Activated naive CD8-positive, alpha-beta T cell treated with anti-CD3 and anti-CD28 coated beads, Interleukin-2, amount 10 ng/mL, durations not matched to agents 7 days and 5 days (primary cell): ENCODE results near the gene CDH15. TPM values are rescaled to one million over a fixed set of nuclear protein-coding genes. Genes with fewer than 3 reads are reported as not detected.
A peak's percentile ranks its signal among the peaks of the same experiment; 100 is the strongest.

Source experiments
- ATAC-seq: fragments of 150-1000 bp; cut with Tn5 transposase; one replicate; pipeline ENCODE4 v1.10.0; 2021; ENCODE audit warnings: low read depth, moderate library complexity
- POLR2A ChIA-PET: fragments of 350-600 bp; sonication (Branson Sonifier 250); formaldehyde crosslinking; loops from one replicate; lab custom pipeline; 2021; ENCODE audit warnings: antibody characterized with exemption; lab: Charles Lee
- DNase-seq: peaks from one replicate; pipeline ENCODE4 v3.0.0; 2021
- H3K27ac Mint-ChIP-seq: one replicate; pipeline ENCODE4 v1.8.0; 2022; ENCODE audit warnings: mild to moderate bottlenecking, mixed read lengths
- H3K27me3 Mint-ChIP-seq: one replicate; pipeline ENCODE4 v1.8.0; 2022; ENCODE audit warnings: mild to moderate bottlenecking, moderate library complexity, mixed read lengths
- H3K36me3 Mint-ChIP-seq: one replicate; pipeline ENCODE4 v1.8.0; 2021; ENCODE audit warnings: mild to moderate bottlenecking, mixed read lengths
- H3K4me1 Mint-ChIP-seq: one replicate; pipeline ENCODE4 v1.8.0; 2021; ENCODE audit warnings: mixed read lengths
- H3K4me3 Mint-ChIP-seq: one replicate; pipeline ENCODE4 v1.8.0; 2022; ENCODE audit warnings: mild to moderate bottlenecking, moderate library complexity, mixed read lengths
- H3K9me3 Mint-ChIP-seq: one replicate; pipeline ENCODE4 v1.8.0; 2021; ENCODE audit warnings: mixed read lengths
- total RNA-seq, 2 experiments: library from RNA; stranded (reverse); gene quantifications; one replicate each; pipeline ENCODE4 v1.2.3, GENCODE V29; 2021

CDH15 gene
- total RNA-seq, 2 experiments from 2014 or later, result not detected

DNA sequence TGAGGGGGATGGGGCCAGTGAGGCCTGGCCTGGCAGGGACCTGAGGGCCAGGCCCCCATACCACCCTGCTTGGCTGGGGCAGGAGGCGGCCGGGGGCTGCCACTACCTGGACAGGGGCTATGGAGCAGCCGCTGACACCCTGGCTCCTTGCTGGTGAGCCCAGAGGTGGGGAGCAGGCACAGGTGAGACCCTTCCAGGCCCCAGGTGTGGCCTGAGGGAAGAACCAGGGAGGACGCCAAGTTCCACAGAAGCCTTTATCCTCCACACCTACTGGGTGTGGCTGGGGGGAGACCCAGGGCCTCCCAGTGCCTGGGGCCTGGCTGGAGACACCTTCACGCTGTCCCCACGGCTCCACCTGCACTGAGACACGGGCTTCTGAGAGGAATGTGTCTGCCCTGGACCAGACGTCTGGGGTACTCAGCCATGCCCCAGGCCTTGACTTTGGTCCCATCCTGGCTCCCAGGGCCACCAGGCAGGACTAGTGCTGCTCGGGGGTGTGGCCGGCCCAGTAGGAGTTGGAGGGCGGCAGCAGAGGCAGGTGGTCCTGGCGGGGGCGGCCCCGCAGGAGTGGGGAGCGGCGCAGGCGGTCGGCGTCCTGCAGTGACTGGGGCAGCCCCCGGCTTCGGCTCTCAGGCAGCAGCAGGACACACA lies 24.1 kb downstream of the CDH15 start:
- DNase-seq (peak; percentile 31), ATAC-seq (no peak)
- no peaks in the 10 kb centered on the region for H3K36me3 Mint-ChIP-seq
- POLR2A ChIA-PET, result no interaction called here
- peaks cover 9% of the 10 kb centered on the region for H3K27me3 Mint-ChIP-seq
- H3K9me3 Mint-ChIP-seq, result no peaks in the 10 kb centered on the region
- H3K4me1 Mint-ChIP-seq, result peaks cover under 1% of the 10 kb centered on the region
- H3K4me3 Mint-ChIP-seq, result no peak overlapping the region
- no peak overlapping the region for H3K27ac Mint-ChIP-seq

DNA sequence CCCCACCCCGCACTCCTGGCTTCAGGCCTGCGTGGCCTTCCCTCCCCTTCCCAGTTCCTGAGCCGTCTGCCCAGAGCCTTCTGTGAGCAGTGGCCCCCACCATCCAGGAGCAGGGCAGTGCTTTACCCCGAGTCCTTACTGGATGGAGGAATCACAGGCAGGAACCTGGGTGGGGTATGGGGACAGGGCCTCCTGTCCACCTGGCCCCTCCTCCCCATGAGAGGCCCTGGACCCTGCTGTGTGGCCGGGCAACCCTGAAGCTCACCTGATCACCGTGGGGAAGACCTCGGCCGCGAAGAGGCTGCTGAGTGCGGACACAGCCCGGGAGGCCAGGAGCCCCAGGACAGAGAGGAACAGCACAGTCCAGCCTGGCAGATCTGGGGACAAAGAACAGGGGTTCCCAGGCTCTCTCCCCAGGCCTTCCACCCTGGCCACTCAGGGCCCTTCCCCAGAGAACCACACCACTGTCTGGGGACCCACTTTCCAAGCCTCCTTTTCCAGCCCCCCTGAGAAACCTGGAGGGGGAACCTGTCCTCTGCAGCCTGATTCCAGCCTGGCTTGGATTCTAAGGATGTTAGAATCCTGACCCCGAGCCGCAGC lies 25.6 kb downstream of the CDH15 start:
- no peak for ATAC-seq
- H3K4me3 Mint-ChIP-seq, result no peak overlapping the region
- no peak overlapping the region for H3K27ac Mint-ChIP-seq
- peaks cover 2% of the 10 kb centered on the region for H3K4me1 Mint-ChIP-seq
- H3K36me3 Mint-ChIP-seq, result no peaks in the 10 kb centered on the region
- H3K27me3 Mint-ChIP-seq, result peaks cover 11% of the 10 kb centered on the region
- no peak for DNase-seq
- H3K9me3 Mint-ChIP-seq, result no peaks in the 10 kb centered on the region
- POLR2A ChIA-PET, result no interaction called here

DNA sequence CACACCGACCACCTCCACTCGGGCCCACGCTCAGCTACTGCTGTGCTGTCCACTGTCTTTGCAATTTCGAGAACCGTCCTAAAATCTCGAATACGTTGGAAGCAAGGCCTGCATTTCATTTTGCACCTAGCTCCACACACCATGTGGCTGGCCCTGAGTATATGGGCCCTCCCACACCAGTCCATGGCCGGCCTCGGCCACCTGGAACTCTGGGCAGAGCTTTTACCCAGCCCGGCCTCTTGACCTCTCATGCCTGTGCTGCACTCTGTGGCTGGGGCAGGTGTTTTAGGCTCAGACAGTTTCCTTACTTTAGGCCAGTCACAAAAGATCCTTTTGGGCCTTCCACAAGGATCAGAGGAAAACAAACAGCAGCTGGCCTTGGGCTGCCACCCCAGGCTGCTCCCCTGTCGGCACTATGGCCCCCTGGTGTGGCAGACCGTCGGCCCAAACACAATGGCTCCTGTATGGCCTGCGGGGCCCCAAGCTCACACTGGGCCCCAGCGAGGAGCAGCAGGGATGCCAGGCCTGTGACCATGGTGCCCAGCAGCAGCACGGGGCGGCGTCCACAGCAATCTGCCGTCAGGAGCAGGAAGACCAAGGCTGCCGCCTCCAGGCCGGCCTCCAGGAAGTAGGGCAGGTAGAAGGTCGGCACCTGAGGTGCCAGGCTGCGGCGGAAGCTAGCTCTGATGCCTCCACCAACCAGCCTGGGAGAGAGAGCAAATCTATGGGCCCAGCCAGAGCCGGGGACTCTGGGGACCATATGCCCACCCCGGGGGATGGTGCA lies 26.3 kb downstream of the CDH15 start:
- H3K27ac Mint-ChIP-seq, result no peak overlapping the region

DNA sequence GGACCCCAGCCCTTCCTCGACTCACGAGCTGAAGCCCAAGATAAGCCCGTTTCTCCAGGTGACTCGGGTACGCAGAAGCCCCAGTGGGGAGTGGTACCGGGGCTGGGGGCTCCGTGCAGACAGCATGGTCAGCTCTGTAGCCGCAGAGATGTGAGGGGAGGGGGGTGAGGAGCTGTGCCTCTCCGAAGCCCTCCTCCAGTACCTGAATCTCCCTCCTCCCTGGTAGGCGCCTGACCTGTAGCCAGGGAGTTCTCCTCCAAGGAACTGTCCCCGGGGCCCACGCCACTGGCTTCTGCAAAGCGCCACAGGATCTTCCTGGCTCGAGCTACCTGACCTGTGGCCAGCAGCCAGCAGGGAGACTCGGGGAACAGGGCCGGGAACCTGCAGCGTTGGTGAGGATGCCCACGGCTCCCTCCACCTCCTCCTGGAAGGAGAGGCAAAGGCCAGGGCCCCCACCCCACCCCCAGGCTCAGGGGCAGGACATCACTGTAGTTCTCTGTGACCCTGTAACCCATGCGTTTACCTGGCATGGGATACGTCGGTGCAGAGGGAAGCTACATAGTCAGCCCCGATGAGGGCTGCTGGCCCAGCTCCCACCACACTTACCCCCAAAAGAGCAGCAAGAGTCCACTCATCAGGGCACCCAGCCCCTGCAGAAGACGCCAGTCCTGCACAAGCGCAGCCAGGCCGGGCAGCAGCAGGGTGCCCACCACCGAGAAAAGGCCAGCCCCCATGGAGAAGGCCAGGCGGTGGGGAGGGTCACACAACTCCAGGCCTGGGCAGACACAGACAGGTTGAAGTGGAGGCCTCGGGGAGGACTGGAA lies 27.1 kb downstream of the CDH15 start:
- Mint-ChIP-seq H3K27me3 (peaks cover 23% of the 10 kb centered on the region), H3K9me3 (no peaks in the 10 kb centered on the region), H3K4me1 (peaks cover 6% of the 10 kb centered on the region), H3K4me3 (no peak overlapping the region), H3K36me3 (no peaks in the 10 kb centered on the region), H3K27ac (no peak overlapping the region)
- ATAC-seq (no peak), DNase-seq (no peak)
- POLR2A ChIA-PET, result no interaction called here

More for the DNA sequence above, 26.3 kb downstream of the CDH15 start:
- no peak for DNase-seq
- no peak for ATAC-seq
- Mint-ChIP-seq H3K4me3 (no peak overlapping the region), H3K27me3 (peaks cover 15% of the 10 kb centered on the region), H3K36me3 (no peaks in the 10 kb centered on the region), H3K9me3 (no peaks in the 10 kb centered on the region), H3K4me1 (peaks cover 4% of the 10 kb centered on the region)
- POLR2A ChIA-PET, result no interaction called here

DNA sequence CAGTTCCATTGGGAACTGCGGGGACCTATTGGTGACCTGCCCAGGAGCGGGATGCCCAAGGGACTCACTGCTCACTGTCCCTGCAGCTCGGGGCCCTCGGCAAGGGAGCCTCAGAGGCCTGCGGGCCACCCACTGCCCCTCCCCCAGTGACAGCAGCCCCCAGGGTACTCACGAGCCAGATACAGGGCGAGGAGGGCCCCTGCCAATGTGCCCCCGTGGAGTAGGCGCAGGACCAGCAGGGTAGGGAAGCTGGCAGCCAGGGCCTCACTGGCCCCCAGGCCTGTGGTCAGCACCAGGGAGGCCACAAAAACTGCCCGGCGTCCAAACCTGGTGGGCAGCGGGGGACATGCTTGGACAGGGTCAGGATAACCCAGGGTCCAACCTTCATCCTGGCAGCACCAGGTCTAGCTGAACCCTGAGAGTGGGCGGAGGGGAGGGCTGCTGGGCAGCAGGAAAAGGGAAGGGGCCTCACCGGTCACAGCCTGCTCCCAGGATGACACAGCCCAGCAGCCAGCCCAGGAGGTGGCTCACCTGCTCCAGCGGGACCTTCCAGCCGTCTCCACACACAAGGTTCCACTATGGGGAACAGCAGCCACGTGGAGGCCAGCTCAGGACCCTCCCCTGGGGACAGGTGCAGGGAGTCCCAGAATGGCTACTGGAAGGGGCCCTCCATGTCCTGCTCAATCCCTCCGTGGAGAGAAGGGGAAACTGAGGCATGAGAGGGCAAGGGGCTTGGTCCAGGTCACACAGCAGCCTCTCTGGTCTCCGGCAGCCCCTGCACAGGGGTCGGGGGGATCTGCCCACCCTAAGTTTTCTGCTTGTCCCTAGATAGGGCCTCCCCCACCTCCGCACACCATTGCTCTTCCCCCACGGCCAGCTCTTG lies 27.9 kb downstream of the CDH15 start:
- Mint-ChIP-seq H3K27ac (no peak overlapping the region), H3K4me1 (peaks cover 6% of the 10 kb centered on the region), H3K4me3 (no peak overlapping the region), H3K36me3 (no peaks in the 10 kb centered on the region), H3K9me3 (no peaks in the 10 kb centered on the region), H3K27me3 (peaks cover 32% of the 10 kb centered on the region)
- ATAC-seq, result no peak
- DNase-seq, result no peak
- POLR2A ChIA-PET, result no interaction called here

DNA sequence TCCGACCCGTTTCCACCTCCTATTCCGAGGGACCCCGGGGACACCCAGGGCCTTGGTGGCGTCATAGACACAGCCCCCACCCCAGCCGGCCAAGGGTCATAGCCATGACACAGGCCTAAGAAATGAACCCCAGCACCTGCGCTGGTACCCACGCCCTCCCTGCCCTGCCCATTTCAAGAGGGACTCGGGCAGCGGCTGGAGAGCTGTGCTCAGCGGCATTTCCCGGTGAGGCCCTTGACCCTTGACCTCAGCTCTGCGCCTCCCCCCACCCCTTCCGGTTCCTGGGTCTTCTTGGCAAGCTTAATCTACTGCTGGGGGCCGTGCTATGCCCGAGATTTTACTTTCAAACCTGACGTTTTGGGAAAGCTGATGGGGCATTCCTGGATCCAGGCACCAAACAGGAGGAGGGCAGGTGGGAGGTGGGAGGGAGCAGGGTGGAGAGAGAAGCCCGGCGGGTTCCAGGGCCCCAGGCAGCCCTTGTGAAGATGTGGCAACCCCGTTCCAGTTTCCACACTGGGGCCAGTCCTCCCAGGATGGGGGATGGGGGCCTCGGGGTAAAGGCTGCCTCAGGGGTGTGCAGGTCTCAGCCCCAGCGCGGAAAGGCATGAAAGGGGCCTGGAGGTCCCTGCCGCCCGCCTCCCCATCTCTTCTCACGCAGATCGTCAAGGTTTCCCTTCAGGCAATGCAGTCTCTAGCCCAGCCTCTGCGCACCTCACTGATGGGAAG lies 28.7 kb downstream of the CDH15 start, which contains the start of gene SLC22A31:
Gene SLC22A31 (minus strand): TSS at position 414 of the 726 bp plus-strand sequence. CDS start 36 bp downstream, at position 378.
- DNase-seq (no peak), ATAC-seq (no peak)
- H3K27me3 Mint-ChIP-seq, result peaks cover 39% of the 10 kb centered on the region
- H3K9me3 Mint-ChIP-seq, result no peaks in the 10 kb centered on the region
- POLR2A ChIA-PET, result no interaction called here
- H3K27ac Mint-ChIP-seq, result no peak within 1 kb of the TSS
- H3K36me3 Mint-ChIP-seq, result no peaks in the 10 kb centered on the region
- no peak within 1 kb of the TSS for H3K4me3 Mint-ChIP-seq
- H3K4me1 Mint-ChIP-seq, result peaks cover 6% of the 10 kb centered on the region

DNA sequence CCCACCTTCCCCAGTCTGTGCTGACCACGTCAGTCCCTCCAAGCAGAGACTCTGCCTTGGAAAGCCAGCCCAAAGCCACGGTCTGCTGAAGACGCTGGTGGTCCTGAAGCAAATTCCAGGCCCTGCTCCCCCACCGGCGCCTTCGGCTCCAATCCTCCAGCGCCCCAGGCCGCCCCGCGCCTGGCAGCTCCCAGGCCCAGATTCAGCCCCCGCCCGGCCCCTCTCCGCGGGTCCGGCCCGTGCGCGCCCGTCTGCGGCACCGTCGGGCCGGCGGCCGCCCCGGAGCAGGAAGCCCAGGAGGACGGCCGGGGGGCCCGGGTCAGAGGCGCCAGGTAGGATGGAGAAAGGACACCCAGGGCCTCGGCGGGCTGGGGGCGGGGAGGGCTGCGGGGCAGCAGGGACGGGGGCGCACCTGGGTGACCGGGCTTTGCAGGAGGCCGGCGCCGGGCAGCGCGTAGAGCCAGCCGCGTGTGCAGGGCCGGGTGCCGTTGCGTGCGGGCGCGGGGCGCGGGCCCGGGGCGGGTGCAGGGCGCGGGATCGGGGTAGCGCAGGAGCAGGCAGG lies 29.4 kb downstream of the CDH15 start:
- peaks cover 39% of the 10 kb centered on the region for H3K27me3 Mint-ChIP-seq
- H3K36me3 Mint-ChIP-seq, result no peaks in the 10 kb centered on the region
- POLR2A ChIA-PET, result interaction anchor here (1.2 kb wide), 1 partner anchor 389 kb away, joined by 4 read pairs; the partner anchor contains the start of gene APRT
- no peak overlapping the region for H3K27ac Mint-ChIP-seq
- ATAC-seq, result no peak
- H3K9me3 Mint-ChIP-seq, result no peaks in the 10 kb centered on the region
- peak; percentile 43 for DNase-seq
- peaks cover 6% of the 10 kb centered on the region for H3K4me1 Mint-ChIP-seq
- no peak overlapping the region for H3K4me3 Mint-ChIP-seq

DNA sequence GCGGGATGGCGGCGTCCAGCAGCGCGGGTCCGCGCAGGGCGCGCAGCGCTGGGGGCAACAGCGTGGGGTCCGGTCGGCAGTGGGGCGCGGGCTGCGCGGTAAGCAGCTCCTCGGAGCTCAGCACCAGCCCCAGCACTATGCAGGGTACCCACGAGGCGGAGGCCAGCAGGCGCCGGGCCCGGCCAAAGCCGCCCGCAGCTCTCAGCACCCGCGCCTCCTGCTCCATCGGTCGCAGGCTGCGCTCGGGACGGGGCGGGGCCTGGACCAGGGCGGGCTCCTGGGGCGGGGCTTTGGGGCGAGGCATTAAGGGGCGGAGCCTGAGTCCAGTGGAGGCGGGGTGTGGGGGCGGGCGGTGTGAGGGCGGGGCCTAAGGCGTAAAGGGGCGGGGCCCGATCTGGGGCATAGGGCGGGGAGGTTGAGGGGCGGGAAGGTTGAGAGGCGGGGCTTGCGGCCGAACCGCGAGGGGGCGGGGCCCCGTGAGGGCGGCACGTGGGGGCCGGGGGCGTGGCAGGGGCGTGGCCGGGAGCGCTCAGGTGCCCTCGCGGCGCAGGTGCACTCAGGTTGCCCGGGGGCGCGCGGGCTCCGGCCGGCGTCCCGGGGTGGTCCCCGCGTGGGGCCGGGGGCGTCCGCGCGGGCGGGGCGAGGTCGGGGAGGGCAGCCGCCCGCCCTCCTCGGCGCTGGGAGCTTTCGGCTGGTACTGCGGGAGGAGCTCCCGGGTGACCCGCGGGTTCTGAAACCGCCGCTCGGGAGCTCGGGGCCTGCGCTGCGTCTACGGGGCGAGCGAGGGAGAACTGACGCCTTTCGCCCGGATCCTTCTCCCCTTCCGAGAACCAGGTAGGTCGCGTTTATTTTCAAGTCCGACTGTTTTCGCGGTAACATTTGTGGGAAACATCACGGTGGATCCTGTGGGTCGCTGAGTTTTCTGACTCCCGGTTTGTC lies 30.2 kb downstream of the CDH15 start:
- Mint-ChIP-seq H3K27me3 (peaks cover 42% of the 10 kb centered on the region), H3K4me1 (peaks cover 6% of the 10 kb centered on the region), H3K27ac (no peak overlapping the region), H3K36me3 (no peaks in the 10 kb centered on the region), H3K9me3 (no peaks in the 10 kb centered on the region), H3K4me3 (peak overlapping the region; percentile 30)
- ATAC-seq (peak; percentile 75), DNase-seq (peak; percentile 80)
- POLR2A ChIA-PET, result interaction anchor here (1.2 kb wide), 1 partner anchor 389 kb away, joined by 4 read pairs; the partner anchor contains the start of gene APRT

DNA sequence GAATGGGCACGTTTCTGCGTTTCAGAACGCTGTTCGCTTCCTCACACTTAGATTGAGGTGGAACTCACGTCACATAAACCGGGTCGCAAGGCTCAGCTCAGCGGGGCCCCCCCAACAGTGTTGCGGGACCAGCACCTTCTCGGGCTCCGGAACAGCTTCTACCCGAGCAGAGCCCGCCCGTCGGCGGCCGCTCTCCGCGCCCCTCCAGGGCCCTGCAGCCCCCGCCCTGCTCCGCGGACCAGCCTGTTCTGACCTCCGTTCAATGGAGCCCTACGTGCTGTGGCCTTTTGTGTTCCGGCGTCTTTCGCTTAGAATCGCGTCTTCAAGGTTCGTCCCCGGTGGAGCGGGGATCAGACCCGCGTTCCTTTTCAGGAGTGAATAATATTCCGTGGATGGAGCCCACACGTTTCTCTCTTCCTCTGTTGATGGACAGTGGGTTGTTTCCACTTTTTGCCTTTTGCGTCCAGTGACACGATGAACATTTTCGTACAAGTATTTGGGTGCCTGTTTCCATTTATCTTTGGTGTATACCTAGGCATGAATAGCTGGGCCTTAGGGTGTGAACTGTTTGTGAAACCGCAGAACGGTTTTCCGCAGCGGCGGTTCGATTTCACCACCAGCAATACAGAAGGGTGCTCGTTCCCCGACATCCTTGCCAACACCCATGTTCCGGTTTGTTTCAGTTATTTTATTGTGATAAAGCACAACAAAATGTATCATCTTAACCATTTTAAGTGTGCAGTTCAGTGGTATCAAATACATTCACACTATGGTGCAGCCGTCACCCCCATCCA lies 31.1 kb downstream of the CDH15 start:
- Mint-ChIP-seq H3K9me3 (no peaks in the 10 kb centered on the region), H3K27ac (no peak overlapping the region), H3K36me3 (no peaks in the 10 kb centered on the region), H3K4me1 (peaks cover 6% of the 10 kb centered on the region), H3K27me3 (peaks cover 43% of the 10 kb centered on the region), H3K4me3 (peak overlapping the region; percentile 30)
- DNase-seq (no peak), ATAC-seq (no peak)
- POLR2A ChIA-PET, result no interaction called here

DNA sequence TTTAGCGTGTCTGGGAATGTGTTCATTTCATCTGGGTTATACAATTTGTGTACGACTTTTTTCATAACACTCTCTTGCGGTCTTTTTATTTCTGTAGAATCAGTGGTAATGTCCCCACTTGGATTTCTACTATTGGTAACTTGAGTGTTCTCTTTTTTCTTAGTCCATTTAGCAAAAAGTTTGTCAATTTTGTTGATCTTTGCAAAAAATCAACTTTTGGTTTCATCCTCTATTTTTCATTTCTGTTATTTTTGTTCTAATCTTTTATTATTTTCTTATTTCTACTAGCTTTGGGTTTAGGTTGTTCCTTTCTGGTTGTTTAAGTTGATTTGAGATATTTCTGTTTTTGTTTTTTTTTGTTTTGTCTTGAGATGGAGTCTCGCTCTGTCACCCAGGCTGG lies 36.4 kb downstream of the CDH15 start:
- Mint-ChIP-seq H3K9me3 (no peaks in the 10 kb centered on the region), H3K27ac (no peak overlapping the region), H3K27me3 (peaks cover 26% of the 10 kb centered on the region), H3K4me1 (peaks cover 1% of the 10 kb centered on the region), H3K4me3 (no peak overlapping the region), H3K36me3 (no peaks in the 10 kb centered on the region)
- no peak for ATAC-seq
- POLR2A ChIA-PET, result no interaction called here
- no peak for DNase-seq
